ENCODE results near the gene GPC3. TPM values are rescaled to one million over a fixed set of nuclear protein-coding genes. Genes with fewer than 3 reads are reported as not detected.

GPC3 gene
- total RNA-seq, 1 donor = not detected

GRCh38 chrX:133984857-133985163 is 584 bp downstream of the GPC3 start:
- no peak for DNase-seq (ENCODE audit: insufficient read length, low spot score, missing footprints)
- no peaks in the 10 kb centered on the region for H3K9me3 ChIP-seq (ENCODE audit: low read depth, low read length)
- no peak overlapping the region for H3K27ac ChIP-seq (ENCODE audit: low read depth, low read length)
- no peak for TF ChIP-seq CTCF (IDR thresholded peaks at IDR 0.05; ENCODE audit: extremely low read depth, low read depth, low read length)
- no peaks in the 10 kb centered on the region for H3K27me3 ChIP-seq (ENCODE audit: insufficient read depth, low read length)
- H2AFZ ChIP-seq (ENCODE audit: low read length) = no peak overlapping the region
- H3K4me2 ChIP-seq (ENCODE audit: insufficient read depth, low read length) = no peak overlapping the region
- no peak overlapping the region for H3K4me3 ChIP-seq (ENCODE audit: insufficient read depth, low read length)
- no peaks in the 10 kb centered on the region for H3K79me2 ChIP-seq (ENCODE audit: insufficient read depth, low read length)
- H4K20me1 ChIP-seq (ENCODE audit: insufficient read depth, low read length) = no peaks in the 10 kb centered on the region
- no peaks in the 10 kb centered on the region for H3K4me1 ChIP-seq (ENCODE audit: insufficient read depth, low read length)
- H3K36me3 ChIP-seq (ENCODE audit: insufficient read depth, low read length) = no peaks in the 10 kb centered on the region

DNA sequence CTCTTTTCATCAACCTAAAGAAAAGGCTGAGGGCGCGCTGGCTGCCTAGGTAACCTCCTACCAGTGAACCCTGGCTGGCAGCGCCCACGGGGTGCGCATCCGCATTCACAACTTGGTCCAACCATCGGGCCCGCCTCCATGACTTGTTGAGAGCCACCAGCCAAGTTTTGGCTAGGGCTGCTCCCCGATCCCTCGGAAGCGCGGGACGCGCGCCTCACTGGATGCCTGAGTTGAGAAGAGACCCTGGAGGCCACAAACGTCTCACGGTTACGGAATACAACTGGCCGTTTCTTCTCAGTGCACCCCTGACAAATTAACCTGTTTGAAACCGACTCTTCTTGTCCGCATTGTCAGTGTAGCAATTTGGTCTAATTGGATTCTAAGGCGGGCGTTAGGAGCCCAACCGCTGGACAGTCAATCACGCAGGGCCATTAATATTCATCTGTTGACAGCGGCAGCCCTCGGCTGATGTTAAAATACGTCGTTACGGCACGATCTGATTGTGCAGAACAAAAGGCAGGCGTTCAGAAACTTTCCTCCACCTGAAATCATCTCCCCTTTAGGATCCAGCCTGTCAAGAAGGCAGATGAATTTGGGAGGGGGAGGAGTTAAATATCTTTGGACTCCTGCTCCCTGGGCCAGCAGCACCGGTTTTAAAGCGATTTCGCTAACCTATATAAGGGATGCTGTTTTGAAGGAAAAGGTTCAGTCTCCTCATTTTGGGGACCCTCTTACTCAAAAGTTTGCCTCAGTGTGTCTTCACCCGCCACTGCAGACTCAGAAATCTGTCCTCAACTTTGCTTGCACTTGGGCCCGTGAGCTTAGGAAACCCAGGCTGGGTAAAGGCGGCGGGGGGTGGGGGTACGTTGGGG is 1.2 kb downstream of the GPC3 start:
- Histone ChIP-seq H3K9me3 (ENCODE audit: low read depth, low read length) (no peaks in the 10 kb centered on the region), H3K79me2 (ENCODE audit: insufficient read depth, low read length) (no peaks in the 10 kb centered on the region), H3K27me3 (ENCODE audit: insufficient read depth, low read length) (no peaks in the 10 kb centered on the region), H3K36me3 (ENCODE audit: insufficient read depth, low read length) (no peaks in the 10 kb centered on the region), H4K20me1 (ENCODE audit: insufficient read depth, low read length) (no peaks in the 10 kb centered on the region), H3K4me3 (ENCODE audit: insufficient read depth, low read length) (no peak overlapping the region), H2AFZ (ENCODE audit: low read length) (no peak overlapping the region), H3K4me1 (ENCODE audit: insufficient read depth, low read length) (no peaks in the 10 kb centered on the region), H3K4me2 (ENCODE audit: insufficient read depth, low read length) (no peak overlapping the region), H3K27ac (ENCODE audit: low read depth, low read length) (no peak overlapping the region)
- DNase-seq (ENCODE audit: insufficient read length, low spot score, missing footprints) = peak; percentile 68
- TF ChIP-seq CTCF (IDR thresholded peaks at IDR 0.05; ENCODE audit: extremely low read depth, low read depth, low read length) = no peak

GRCh38 chrX:133983256-133983973 is 2.0 kb downstream of the GPC3 start:
- peak; percentile 27 for DNase-seq (ENCODE audit: insufficient read length, low spot score, missing footprints)
- no peaks in the 10 kb centered on the region for H3K36me3 ChIP-seq (ENCODE audit: insufficient read depth, low read length)
- H3K4me1 ChIP-seq (ENCODE audit: insufficient read depth, low read length) = no peaks in the 10 kb centered on the region
- TF ChIP-seq CTCF (IDR thresholded peaks at IDR 0.05; ENCODE audit: extremely low read depth, low read depth, low read length) = no peak
- H3K4me3 ChIP-seq (ENCODE audit: insufficient read depth, low read length) = no peak overlapping the region
- no peak overlapping the region for H3K4me2 ChIP-seq (ENCODE audit: insufficient read depth, low read length)
- H2AFZ ChIP-seq (ENCODE audit: low read length) = no peak overlapping the region
- no peak overlapping the region for H3K27ac ChIP-seq (ENCODE audit: low read depth, low read length)
- H4K20me1 ChIP-seq (ENCODE audit: insufficient read depth, low read length) = no peaks in the 10 kb centered on the region
- H3K9me3 ChIP-seq (ENCODE audit: low read depth, low read length) = no peaks in the 10 kb centered on the region
- no peaks in the 10 kb centered on the region for H3K79me2 ChIP-seq (ENCODE audit: insufficient read depth, low read length)
- H3K27me3 ChIP-seq (ENCODE audit: insufficient read depth, low read length) = no peaks in the 10 kb centered on the region

GRCh38 chrX:133981924-133982323 is 3.5 kb downstream of the GPC3 start:
- H3K36me3 ChIP-seq (ENCODE audit: insufficient read depth, low read length) = no peaks in the 10 kb centered on the region
- no peaks in the 10 kb centered on the region for H3K4me1 ChIP-seq (ENCODE audit: insufficient read depth, low read length)
- no peak overlapping the region for H2AFZ ChIP-seq (ENCODE audit: low read length)
- peaks cover 2% of the 10 kb centered on the region for H3K27me3 ChIP-seq (ENCODE audit: insufficient read depth, low read length)
- DNase-seq (ENCODE audit: insufficient read length, low spot score, missing footprints) = peak; percentile 14
- H4K20me1 ChIP-seq (ENCODE audit: insufficient read depth, low read length) = no peaks in the 10 kb centered on the region
- H3K4me2 ChIP-seq (ENCODE audit: insufficient read depth, low read length) = no peak overlapping the region
- no peaks in the 10 kb centered on the region for H3K9me3 ChIP-seq (ENCODE audit: low read depth, low read length)
- no peaks in the 10 kb centered on the region for H3K79me2 ChIP-seq (ENCODE audit: insufficient read depth, low read length)
- TF ChIP-seq CTCF (IDR thresholded peaks at IDR 0.05; ENCODE audit: extremely low read depth, low read depth, low read length) = no peak
- no peak overlapping the region for H3K27ac ChIP-seq (ENCODE audit: low read depth, low read length)
- no peak overlapping the region for H3K4me3 ChIP-seq (ENCODE audit: insufficient read depth, low read length)

All from osteoblast (primary cell).